Hepatocyte (in vitro differentiated cells): ENCODE measurements around the gene C16orf92. TPM values are rescaled to one million over a fixed set of nuclear protein-coding genes. Genes with fewer than 3 reads are reported as not detected.
"Not testable (repeated sequence)": the region's sequence is repeated elsewhere in the genome, so short reads cannot be mapped to it uniquely, and the experiment has no call there.

Source experiments
- DNase-seq: peaks from one replicate; pipeline ENCODE4 v3.0.0-alpha.2; 2016; ENCODE audit warnings: low spot score
- H2AFZ ChIP-seq: fragments of 200-600 bp; sonication (generic); 2 replicates; pipeline ENCODE4 v1.6.0; 2016; ENCODE audit warnings: antibody characterized with exemption, mild to moderate bottlenecking
- H3K27ac ChIP-seq: fragments of 200-600 bp; sonication (generic); 2 replicates; pipeline ENCODE4 v1.5.1; 2016; ENCODE audit warnings: mild to moderate bottlenecking
- H3K27me3 ChIP-seq: fragments of 200-600 bp; sonication (generic); 2 replicates; pipeline ENCODE4 v1.6.1; 2016
- H3K36me3 ChIP-seq: fragments of 200-600 bp; sonication (generic); replicated peaks from 2 replicates; pipeline ENCODE4 v1.5.1; 2016; ENCODE audit warnings: low read depth; ENCODE audit not compliant: insufficient read depth
- H3K4me1 ChIP-seq: fragments of 200-600 bp; sonication (generic); 2 replicates; pipeline ENCODE4 v1.5.1; 2016; ENCODE audit warnings: mild to moderate bottlenecking, moderate library complexity; ENCODE audit not compliant: insufficient read depth
- H3K4me2 ChIP-seq: fragments of 200-600 bp; sonication (generic); 2 replicates; pipeline ENCODE4 v1.6.0; 2016
- H3K4me3 ChIP-seq: fragments of 200-600 bp; sonication (generic); 2 replicates; pipeline ENCODE4 v1.5.1; 2016; ENCODE audit warnings: mild to moderate bottlenecking
- H3K79me2 ChIP-seq: fragments of 200-600 bp; sonication (generic); 2 replicates; pipeline ENCODE4 v1.6.0; 2017; ENCODE audit warnings: mild to moderate bottlenecking
- H3K9me2 ChIP-seq: fragments of 200-600 bp; sonication (generic); replicated peaks from 2 replicates; pipeline ENCODE4 v1.6.0; 2017; ENCODE audit warnings: mild to moderate bottlenecking; ENCODE audit not compliant: insufficient read depth
- H3K9me3 ChIP-seq: fragments of 200-600 bp; sonication (generic); 2 replicates; pipeline ENCODE4 v1.5.1; 2016; ENCODE audit warnings: low read depth, mild to moderate bottlenecking
- H4K20me1 ChIP-seq: fragments of 200-600 bp; sonication (generic); 2 replicates; pipeline ENCODE4 v1.6.0; 2016; ENCODE audit warnings: mild to moderate bottlenecking; ENCODE audit not compliant: insufficient read depth, poor library complexity, severe bottlenecking
- CTCF ChIP-seq: fragments of 200-600 bp; sonication (generic); IDR thresholded peaks from 2 replicates; pipeline ENCODE4 v1.5.1; 2016; ENCODE audit warnings: antibody characterized with exemption, mild to moderate bottlenecking; ENCODE audit not compliant: poor library complexity
- EZH2 ChIP-seq: fragments of 200-600 bp; sonication (generic); IDR thresholded peaks from 2 replicates; pipeline ENCODE4 v1.6.1; 2016; ENCODE audit warnings: antibody characterized with exemption, mild to moderate bottlenecking, borderline replicate concordance
- EZH2phosphoT487 ChIP-seq: fragments of 200-600 bp; sonication (generic); IDR thresholded peaks from one replicate; pipeline ENCODE4 v1.6.1; 2018; ENCODE audit warnings: antibody characterized with exemption, mild to moderate bottlenecking, low read depth, moderate library complexity; ENCODE audit not compliant: unreplicated experiment, severe bottlenecking
- WGBS: methylation state at CpG from one replicate; pipeline ENCODE4 v1.1.6; 2016; ENCODE audit warnings: low lambda C conversion rate; ENCODE audit errors: missing lambda C conversion rate; 5-methylcytosine and 5-hydroxymethylcytosine counted together
- polyA plus RNA-seq: library from polyadenylated mRNA; unstranded; fragments of >200 nt; fragmentation: Nextera tagmentation; extraction: Ambion mirVana; gene quantifications from 2 replicates; pipeline ENCODE4 v1.2.1, GENCODE V29; 2016
- total RNA-seq: library from RNA; depleted of rRNA; stranded (reverse); fragments of >200 nt; gene quantifications from 2 replicates; pipeline ENCODE4 v1.2.3, GENCODE V29; 2014

Gene C16orf92
- total and polyA plus RNA-seq, 2 experiments from 2014 or later = not detected

DNA sequence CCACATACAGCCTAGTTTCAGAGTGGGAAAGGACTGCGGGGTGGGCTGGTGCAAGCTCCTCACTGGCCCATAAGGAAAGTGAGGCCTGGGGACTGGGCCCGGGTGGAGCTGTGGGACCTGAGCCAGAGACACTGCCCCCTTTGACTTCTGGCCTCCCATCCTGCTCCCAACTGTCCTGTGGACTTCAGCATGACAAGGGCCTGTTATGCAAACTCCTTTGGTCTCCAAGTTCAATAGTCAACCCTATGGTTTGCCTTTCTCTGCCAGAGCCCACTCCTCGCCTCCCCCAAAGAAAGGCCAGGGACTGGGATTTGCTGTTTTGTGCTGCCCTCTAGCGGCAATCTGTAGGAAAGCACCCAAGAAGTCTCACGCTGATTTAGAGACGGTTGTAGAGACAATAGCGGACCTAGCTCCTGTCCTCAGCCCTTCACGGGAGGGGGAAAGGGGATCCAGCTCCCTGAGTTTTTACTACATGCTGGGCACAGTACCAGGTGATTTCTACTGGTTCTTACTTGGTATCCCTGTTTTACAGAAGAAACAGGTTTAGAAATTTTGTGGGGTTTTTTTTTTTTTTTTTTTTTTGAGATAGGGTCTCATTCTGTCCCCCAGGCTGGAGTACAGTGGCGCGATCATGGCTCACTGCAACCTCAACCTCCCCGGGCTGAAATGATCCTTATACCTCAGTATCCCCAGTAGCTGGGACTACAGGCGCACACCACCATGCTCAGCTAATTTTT is 9.3 kb downstream of the C16orf92 start:
- WGBS = 27% methylated on average over 12 of the region's 12 CpGs
- Histone ChIP-seq H3K4me2 (no peak overlapping the region), H4K20me1 (no peaks in the 10 kb centered on the region), H3K9me3 (no peaks in the 10 kb centered on the region), H3K27me3 (peaks cover 62% of the 10 kb centered on the region), H3K79me2 (no peaks in the 10 kb centered on the region), H3K27ac (no peak overlapping the region), H3K9me2 (no peaks in the 10 kb centered on the region), H3K4me1 (peaks cover 7% of the 10 kb centered on the region), H2AFZ (no peak overlapping the region), H3K4me3 (no peak overlapping the region), H3K36me3 (no peaks in the 10 kb centered on the region)
- peak; percentile 71 for DNase-seq
- peak; percentile 75 for TF ChIP-seq CTCF
- no peak for TF ChIP-seq EZH2
- no peak for TF ChIP-seq EZH2phosphoT487

DNA sequence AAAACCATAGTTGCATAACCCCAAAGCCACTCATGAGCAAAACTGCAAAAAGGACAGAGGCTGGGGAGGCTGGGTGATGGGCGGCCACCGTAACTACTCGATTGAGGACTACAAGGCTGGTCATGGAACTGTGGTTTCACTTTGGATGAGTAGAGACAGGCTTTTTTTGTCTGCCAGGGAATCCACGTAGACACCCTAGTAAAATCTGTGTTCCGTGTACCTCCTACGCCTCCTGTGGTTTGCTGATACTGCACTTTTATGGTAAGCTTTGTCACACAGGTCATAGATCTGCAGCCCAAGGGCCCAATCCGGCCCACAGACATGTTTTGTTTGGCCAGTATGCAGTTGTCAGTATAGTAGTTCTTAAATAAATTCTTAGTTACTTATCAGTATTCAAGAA is 10.3 kb downstream of the C16orf92 start:
- Histone ChIP-seq H3K27me3 (peaks cover 54% of the 10 kb centered on the region), H4K20me1 (no peaks in the 10 kb centered on the region), H3K4me3 (no peak overlapping the region), H3K4me1 (peaks cover 7% of the 10 kb centered on the region), H3K4me2 (no peak overlapping the region), H3K27ac (no peak overlapping the region), H3K9me2 (no peaks in the 10 kb centered on the region), H3K79me2 (no peaks in the 10 kb centered on the region), H3K9me3 (no peaks in the 10 kb centered on the region), H3K36me3 (no peaks in the 10 kb centered on the region), H2AFZ (no peak overlapping the region)
- TF ChIP-seq EZH2 = no peak
- TF ChIP-seq EZH2phosphoT487 = no peak
- TF ChIP-seq CTCF = no peak
- 79% methylated on average over 7 of the region's 7 CpGs for WGBS
- no peak for DNase-seq

- Histone ChIP-seq H3K4me3 (no peak overlapping the region), H3K27me3 (peaks cover 4% of the 10 kb centered on the region), H3K4me1 (no peaks in the 10 kb centered on the region), H3K4me2 (no peak overlapping the region), H3K9me3 (no peaks in the 10 kb centered on the region), H3K36me3 (no peaks in the 10 kb centered on the region), H3K79me2 (no peaks in the 10 kb centered on the region), H3K9me2 (no peaks in the 10 kb centered on the region), H3K27ac (no peak overlapping the region), H4K20me1 (no peaks in the 10 kb centered on the region), H2AFZ (no peak overlapping the region)
- no peak for TF ChIP-seq EZH2phosphoT487
- TF ChIP-seq EZH2 = no peak
- TF ChIP-seq CTCF = no peak
- 84% methylated on average over 5 of the region's 5 CpGs for WGBS
- no peak for DNase-seq
Measured at GRCh38 chr16:30040221-30040620, 17.2 kb downstream of the C16orf92 start.

DNA sequence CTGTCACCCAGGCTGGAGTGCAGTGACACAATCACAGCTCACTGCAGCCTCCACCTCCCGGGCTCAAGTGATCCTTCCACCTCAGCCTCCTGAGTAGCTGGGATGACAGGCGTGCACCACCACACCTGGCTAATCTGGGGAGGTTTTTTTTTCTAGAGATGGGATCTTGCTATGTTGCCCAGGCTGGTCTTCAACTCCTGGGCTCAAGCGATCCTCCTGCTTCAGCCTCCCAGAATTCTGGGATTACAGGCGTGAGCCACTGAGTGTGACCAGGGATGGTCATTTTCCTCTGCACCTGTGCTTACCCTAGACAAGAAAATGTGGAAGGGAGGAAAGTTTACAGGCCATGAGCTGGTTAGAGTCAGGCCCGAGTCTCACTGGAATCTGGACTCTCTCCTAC is 17.7 kb downstream of the C16orf92 start:
- H3K9me3 ChIP-seq, H3K36me3 ChIP-seq, H3K4me3 ChIP-seq, DNase-seq, H3K79me2 ChIP-seq, H3K4me1 ChIP-seq, H3K27me3 ChIP-seq, H4K20me1 ChIP-seq, H3K27ac ChIP-seq, H2AFZ ChIP-seq, H3K4me2 ChIP-seq, H3K9me2 ChIP-seq: not testable (repeated sequence)
- WGBS = 87% methylated on average over 5 of the region's 5 CpGs
